ENCODE measurements around the gene TMEM95. TPM values are rescaled to one million over a fixed set of nuclear protein-coding genes. Genes with fewer than 3 reads are reported as not detected.
"Not testable (repeated sequence)": the region's sequence is repeated elsewhere in the genome, so short reads cannot be mapped to it uniquely, and the experiment has no call there.

The TMEM95 gene
- total RNA-seq, 1 donor from 2014 or later = not detected

- DNase-seq = no peak
Measured at GRCh38 chr17:7323731-7324437, 31.1 kb upstream of the TMEM95 start.

- no peak for DNase-seq
Measured at GRCh38 chr17:7324438-7324779, 30.5 kb upstream of the TMEM95 start.

GRCh38 chr17:7325031-7325528 lies 29.9 kb upstream of the TMEM95 start:
- no peak for DNase-seq

GRCh38 chr17:7326186-7326585 lies 28.8 kb upstream of the TMEM95 start:
- no peak for DNase-seq

- no peak for DNase-seq
Measured at GRCh38 chr17:7327056-7327455, 27.9 kb upstream of the TMEM95 start.

GRCh38 chr17:7327501-7327900 lies 27.5 kb upstream of the TMEM95 start:
- no peak for DNase-seq

- DNase-seq = no peak
Measured at GRCh38 chr17:7328009-7328408, 26.9 kb upstream of the TMEM95 start.

- DNase-seq = no peak
Measured at GRCh38 chr17:7328840-7329373, 26.0 kb upstream of the TMEM95 start, which contains the start of gene NEURL4. Gene NEURL4, minus strand, starts transcription at chr17:7329335. Its CDS starts 23 bp downstream, at chr17:7329312.

GRCh38 chr17:7329374-7329996 lies 25.5 kb upstream of the TMEM95 start:
- peak; percentile 98 for DNase-seq

- DNase-seq = peak; percentile 93
Measured at GRCh38 chr17:7329997-7330637, 24.8 kb upstream of the TMEM95 start.

- DNase-seq = no peak
Measured at GRCh38 chr17:7330638-7331015, 24.3 kb upstream of the TMEM95 start.

GRCh38 chr17:7332111-7332510 lies 22.8 kb upstream of the TMEM95 start:
- DNase-seq = no peak

- not testable (repeated sequence) for DNase-seq
Measured at GRCh38 chr17:7332600-7333069, 22.3 kb upstream of the TMEM95 start.

GRCh38 chr17:7334938-7335538 lies 19.9 kb upstream of the TMEM95 start:
- DNase-seq = no peak

- DNase-seq = not testable (repeated sequence)
Measured at GRCh38 chr17:7335765-7336164, 19.2 kb upstream of the TMEM95 start.

- no peak for DNase-seq
Measured at GRCh38 chr17:7336240-7337175, 18.4 kb upstream of the TMEM95 start, which contains the start of gene ACAP1. Gene ACAP1, plus strand, starts transcription at chr17:7336529. Its CDS starts 206 bp downstream, at chr17:7336735.

GRCh38 chr17:7337600-7337999 lies 17.4 kb upstream of the TMEM95 start:
- not testable (repeated sequence) for DNase-seq

GRCh38 chr17:7340179-7340578 lies 14.8 kb upstream of the TMEM95 start:
- no peak for DNase-seq

- DNase-seq = no peak
Measured at GRCh38 chr17:7341842-7342241, 13.1 kb upstream of the TMEM95 start.

- no peak for DNase-seq
Measured at GRCh38 chr17:7343250-7343649, 11.7 kb upstream of the TMEM95 start.
